Activated CD8-positive, alpha-beta memory T cell treated with anti-CD3 and anti-CD28 coated beads, Interleukin-2, amount 10 ng/mL, durations not matched to agents 7 days and 5 days (primary cell): ENCODE measurements around the gene KBTBD8. TPM values are rescaled to one million over a fixed set of nuclear protein-coding genes. Genes with fewer than 3 reads are reported as not detected.
A peak's percentile ranks its signal among the peaks of the same experiment; 100 is the strongest.

Source experiments
- ATAC-seq: fragments of 150-1000 bp; cut with Tn5 transposase; one replicate; pipeline ENCODE4 v1.10.0; 2021; ENCODE audit warnings: moderate library complexity
- CTCF ChIA-PET: fragments of 350-600 bp; sonication (Branson Sonifier 250); formaldehyde crosslinking; loops from one replicate; lab custom pipeline; 2021; ENCODE audit warnings: antibody characterized with exemption; lab: Charles Lee
- DNase-seq: peaks from one replicate; pipeline ENCODE4 v3.0.0-alpha.2; 2020
- H3K27ac Mint-ChIP-seq: one replicate; pipeline ENCODE4 v1.8.0; 2021; ENCODE audit warnings: mild to moderate bottlenecking, mixed read lengths
- H3K27me3 Mint-ChIP-seq: one replicate; pipeline ENCODE4 v1.8.0; 2021; ENCODE audit warnings: mixed read lengths
- H3K36me3 Mint-ChIP-seq: one replicate; pipeline ENCODE4 v1.8.0; 2021; ENCODE audit warnings: mild to moderate bottlenecking, mixed read lengths
- H3K4me1 Mint-ChIP-seq: one replicate; pipeline ENCODE4 v1.8.0; 2021; ENCODE audit warnings: mixed read lengths
- H3K4me3 Mint-ChIP-seq: one replicate; pipeline ENCODE4 v1.8.0; 2021; ENCODE audit warnings: mild to moderate bottlenecking, moderate library complexity, mixed read lengths
- H3K9me3 Mint-ChIP-seq: one replicate; pipeline ENCODE4 v1.8.0; 2022; ENCODE audit warnings: low read depth, mixed read lengths
- total RNA-seq, 2 experiments: library from RNA; stranded (reverse); gene quantifications; one replicate each; pipeline ENCODE4 v1.2.3, GENCODE V29; 2021

KBTBD8 gene, protein sequence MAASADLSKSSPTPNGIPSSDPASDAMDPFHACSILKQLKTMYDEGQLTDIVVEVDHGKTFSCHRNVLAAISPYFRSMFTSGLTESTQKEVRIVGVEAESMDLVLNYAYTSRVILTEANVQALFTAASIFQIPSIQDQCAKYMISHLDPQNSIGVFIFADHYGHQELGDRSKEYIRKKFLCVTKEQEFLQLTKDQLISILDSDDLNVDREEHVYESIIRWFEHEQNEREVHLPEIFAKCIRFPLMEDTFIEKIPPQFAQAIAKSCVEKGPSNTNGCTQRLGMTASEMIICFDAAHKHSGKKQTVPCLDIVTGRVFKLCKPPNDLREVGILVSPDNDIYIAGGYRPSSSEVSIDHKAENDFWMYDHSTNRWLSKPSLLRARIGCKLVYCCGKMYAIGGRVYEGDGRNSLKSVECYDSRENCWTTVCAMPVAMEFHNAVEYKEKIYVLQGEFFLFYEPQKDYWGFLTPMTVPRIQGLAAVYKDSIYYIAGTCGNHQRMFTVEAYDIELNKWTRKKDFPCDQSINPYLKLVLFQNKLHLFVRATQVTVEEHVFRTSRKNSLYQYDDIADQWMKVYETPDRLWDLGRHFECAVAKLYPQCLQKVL
- total RNA-seq, result 10 to 100 TPM; 10.4 to 19.2 TPM

DNA sequence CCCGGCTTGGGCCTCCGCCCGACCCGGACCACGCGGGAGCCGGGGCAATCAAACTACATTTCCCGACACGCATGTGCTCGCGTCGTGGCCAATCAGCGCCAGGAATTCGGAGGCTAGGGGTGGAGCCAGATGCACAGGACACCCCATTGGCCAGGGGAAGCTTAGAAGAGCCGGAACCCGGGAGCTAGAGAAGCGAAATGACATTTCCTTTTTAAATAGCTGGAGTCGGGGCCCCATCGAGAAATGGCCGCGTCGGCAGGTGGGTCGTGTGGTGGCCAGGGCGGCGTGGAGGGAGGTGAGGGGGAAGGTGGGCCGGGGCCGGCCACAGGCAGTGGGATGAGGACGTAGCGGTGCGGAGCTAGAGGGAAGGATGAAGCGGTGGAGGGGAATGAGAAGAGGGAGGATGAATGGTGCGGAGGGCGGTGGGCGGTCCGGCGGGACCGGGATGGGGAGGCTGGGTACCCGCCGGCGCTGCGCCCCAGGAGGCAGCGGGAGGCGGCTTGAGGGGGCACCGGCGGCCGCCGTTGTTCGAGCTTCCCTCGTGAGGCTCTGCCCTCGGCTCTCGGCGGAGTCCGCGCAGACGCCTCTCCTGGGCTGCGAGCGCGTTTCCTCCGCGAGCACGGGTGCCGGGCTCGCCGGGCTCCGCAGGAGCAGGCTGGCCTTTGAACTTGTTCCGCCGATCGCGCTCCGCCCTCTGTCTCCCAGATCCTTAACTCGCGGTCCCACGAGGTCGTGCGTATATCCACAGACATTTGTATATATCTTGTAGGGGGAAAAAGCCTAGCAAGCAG is at the start of gene KBTBD8:
TSS of gene KBTBD8 (plus strand) at position 195 of the 791 bp plus-strand sequence. CDS start at position 244, 49 bp downstream.
- CTCF ChIA-PET, result interaction anchor here (0.8 to 3.9 kb wide), 6 partner anchors 9 to 85 kb away, joined by 3 to 34 read pairs (median 4); no protein-coding TSS in a partner anchor
- peak within 1 kb of the TSS; percentile 92 for H3K4me3 Mint-ChIP-seq
- H3K36me3 Mint-ChIP-seq, result peaks cover 17% of the 10 kb centered on the region
- ATAC-seq (peak; percentile 98), DNase-seq (peak; percentile 99)
- H3K27ac Mint-ChIP-seq, result peak within 1 kb of the TSS; percentile 88
- H3K9me3 Mint-ChIP-seq, result no peaks in the 10 kb centered on the region
- H3K27me3 Mint-ChIP-seq, result peaks cover 32% of the 10 kb centered on the region
- peaks cover 36% of the 10 kb centered on the region for H3K4me1 Mint-ChIP-seq

DNA sequence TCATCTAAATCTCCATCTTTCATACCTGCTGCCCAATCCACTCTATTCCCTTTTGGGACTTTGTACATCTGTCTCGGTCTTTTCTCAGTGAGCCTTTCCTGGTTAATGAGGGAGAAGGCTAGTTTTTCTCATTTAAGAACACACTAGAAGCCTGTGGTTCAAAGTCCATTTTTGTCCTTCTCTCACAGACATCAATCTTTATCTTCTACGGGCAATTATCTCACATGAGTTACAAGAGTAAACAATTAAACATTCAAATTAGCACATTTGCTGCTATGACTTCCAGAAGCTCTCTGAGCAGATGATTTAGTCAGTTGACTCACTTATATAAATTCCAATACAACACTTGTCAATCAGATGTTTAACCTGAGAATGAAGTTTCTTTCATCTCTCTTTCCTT is 49.3 kb upstream of the KBTBD8 start:
- CTCF ChIA-PET, result no interaction called here
- H3K9me3 Mint-ChIP-seq, result no peaks in the 10 kb centered on the region

DNA sequence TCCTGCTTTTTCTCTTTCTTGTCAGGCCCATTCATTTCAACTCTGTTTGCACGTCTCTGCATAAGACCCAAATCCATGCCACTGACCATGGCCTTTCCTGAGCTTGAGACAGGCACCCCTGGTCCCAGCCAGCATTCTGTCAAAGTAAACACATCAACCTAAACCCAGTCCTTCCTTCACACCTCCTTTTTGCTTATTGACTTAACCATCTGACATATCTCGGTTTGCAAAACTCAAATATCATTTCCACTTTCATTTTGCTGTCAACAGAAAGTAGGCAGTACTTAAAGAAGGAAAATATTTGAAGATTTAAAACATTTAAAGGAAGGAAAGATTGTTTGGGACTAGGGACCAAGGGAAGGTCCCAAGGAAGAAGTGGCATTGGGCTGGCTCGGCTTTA is 48.2 kb upstream of the KBTBD8 start:
- CTCF ChIA-PET, result no interaction called here
- Mint-ChIP-seq H3K9me3 (no peaks in the 10 kb centered on the region), H3K27me3 (peaks cover 8% of the 10 kb centered on the region), H3K4me1 (no peaks in the 10 kb centered on the region), H3K36me3 (no peaks in the 10 kb centered on the region), H3K27ac (no peak overlapping the region), H3K4me3 (no peak overlapping the region)
- ATAC-seq, result no peak
- no peak for DNase-seq

More for the DNA sequence above, 49.3 kb upstream of the KBTBD8 start:
- Mint-ChIP-seq H3K27me3 (peaks cover 6% of the 10 kb centered on the region), H3K27ac (no peak overlapping the region), H3K4me3 (no peak overlapping the region), H3K4me1 (no peaks in the 10 kb centered on the region), H3K36me3 (no peaks in the 10 kb centered on the region)
- ATAC-seq, result no peak
- DNase-seq, result no peak

DNA sequence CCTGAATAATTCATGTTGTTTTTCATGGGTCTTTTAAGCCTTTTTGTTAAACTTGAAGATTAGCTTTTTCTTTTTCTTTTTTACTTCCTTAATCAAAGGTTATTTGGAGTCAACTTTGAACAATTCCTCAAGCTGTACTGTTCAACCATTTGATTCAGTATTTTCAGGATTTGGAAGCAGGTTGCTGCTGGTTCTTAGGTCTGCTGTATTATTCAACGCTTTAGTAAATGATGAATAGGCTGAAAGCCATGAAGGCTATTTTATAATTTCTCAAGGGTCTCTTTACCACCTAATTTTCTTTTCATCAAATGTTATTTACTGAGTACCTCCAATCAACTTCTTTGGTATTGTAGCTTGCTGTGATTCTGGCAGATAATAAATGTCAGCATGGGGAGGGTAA is 45.8 kb upstream of the KBTBD8 start:
- no peak overlapping the region for H3K4me3 Mint-ChIP-seq
- no peaks in the 10 kb centered on the region for H3K9me3 Mint-ChIP-seq
- DNase-seq (no peak), ATAC-seq (no peak)
- no peaks in the 10 kb centered on the region for H3K4me1 Mint-ChIP-seq
- CTCF ChIA-PET, result interaction anchor here (1.6 kb wide), 1 partner anchor 14 kb away, joined by 6 read pairs; no protein-coding TSS in a partner anchor
- no peaks in the 10 kb centered on the region for H3K36me3 Mint-ChIP-seq
- H3K27ac Mint-ChIP-seq, result no peak overlapping the region
- H3K27me3 Mint-ChIP-seq, result peaks cover 14% of the 10 kb centered on the region

DNA sequence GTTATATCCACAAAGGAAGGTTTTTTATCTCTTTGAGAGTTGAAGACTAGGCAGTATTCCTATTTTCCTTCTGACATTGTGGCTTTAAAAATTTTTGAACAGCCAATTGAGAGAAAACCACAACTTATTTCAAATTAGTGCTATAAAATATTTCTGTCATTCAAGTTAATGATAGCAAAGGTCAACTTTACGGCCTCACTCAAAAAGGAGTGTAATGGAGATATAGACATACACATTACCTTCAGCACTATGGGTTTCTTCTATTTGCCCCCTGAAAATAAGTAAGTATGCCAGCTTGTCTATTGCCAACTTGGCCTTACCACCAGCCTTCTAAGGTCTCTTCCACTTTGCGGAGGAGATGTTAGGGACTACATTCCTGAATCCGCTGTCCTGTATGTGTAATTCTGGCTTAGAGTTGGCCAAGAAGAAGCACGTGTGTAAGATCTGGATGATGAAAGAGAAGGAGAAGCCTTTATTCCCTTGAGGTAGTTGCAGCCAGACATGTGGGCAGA is 44.1 kb upstream of the KBTBD8 start:
- no peaks in the 10 kb centered on the region for H3K4me1 Mint-ChIP-seq
- ATAC-seq (no peak), DNase-seq (no peak)
- H3K27me3 Mint-ChIP-seq, result peaks cover 15% of the 10 kb centered on the region
- CTCF ChIA-PET, result interaction anchor here (1.8 kb wide), 1 partner anchor 18 kb away, joined by 4 read pairs; no protein-coding TSS in a partner anchor
- no peak overlapping the region for H3K4me3 Mint-ChIP-seq
- no peak overlapping the region for H3K27ac Mint-ChIP-seq
- no peaks in the 10 kb centered on the region for H3K9me3 Mint-ChIP-seq
- H3K36me3 Mint-ChIP-seq, result no peaks in the 10 kb centered on the region

DNA sequence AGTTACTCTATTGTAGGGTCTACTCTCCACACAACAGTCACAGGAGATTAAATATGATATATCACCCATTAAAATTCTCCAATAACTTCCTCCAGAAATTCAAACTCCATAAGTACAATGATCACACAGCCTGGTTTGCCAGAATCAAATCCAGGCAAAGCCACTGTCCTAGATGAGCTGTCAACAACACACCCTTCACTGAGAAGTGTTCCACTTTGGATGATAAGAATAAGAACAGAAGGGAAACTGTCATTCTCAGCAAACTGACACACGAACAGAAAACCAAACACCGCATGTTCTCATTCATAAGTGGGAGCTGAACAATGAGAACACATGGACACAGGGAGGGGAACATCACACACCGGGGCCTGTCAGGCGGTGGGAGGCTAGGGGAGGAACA is 41.4 kb upstream of the KBTBD8 start:
- H3K27me3 Mint-ChIP-seq, result peaks cover 12% of the 10 kb centered on the region
- H3K9me3 Mint-ChIP-seq, result no peaks in the 10 kb centered on the region
- ATAC-seq (no peak), DNase-seq (no peak)
- CTCF ChIA-PET, result interaction anchor here (1.0 kb wide), 1 partner anchor 16 kb away, joined by 5 read pairs; no protein-coding TSS in a partner anchor
- H3K36me3 Mint-ChIP-seq, result no peaks in the 10 kb centered on the region
- no peak overlapping the region for H3K27ac Mint-ChIP-seq
- no peaks in the 10 kb centered on the region for H3K4me1 Mint-ChIP-seq
- H3K4me3 Mint-ChIP-seq, result no peak overlapping the region

DNA sequence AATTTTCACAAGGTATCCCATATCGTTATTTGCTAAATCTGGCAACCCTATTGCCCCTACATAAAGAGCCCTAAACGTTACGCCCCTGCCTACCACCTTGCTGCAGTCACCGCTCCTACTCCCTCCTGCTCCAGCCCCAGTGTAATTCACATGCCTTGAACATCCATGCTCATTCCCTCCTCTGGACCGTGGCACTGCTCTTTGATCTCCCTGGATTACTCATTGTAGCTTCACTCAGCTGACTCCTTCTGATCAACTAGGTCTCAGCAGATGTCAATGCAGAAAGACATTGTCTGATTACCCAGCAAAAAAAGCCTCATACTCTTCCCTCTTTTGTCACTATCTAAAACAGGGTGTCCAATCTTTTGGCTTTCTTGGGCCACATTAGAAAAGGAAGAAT is 40.7 kb upstream of the KBTBD8 start:
- peaks cover 12% of the 10 kb centered on the region for H3K27me3 Mint-ChIP-seq

DNA sequence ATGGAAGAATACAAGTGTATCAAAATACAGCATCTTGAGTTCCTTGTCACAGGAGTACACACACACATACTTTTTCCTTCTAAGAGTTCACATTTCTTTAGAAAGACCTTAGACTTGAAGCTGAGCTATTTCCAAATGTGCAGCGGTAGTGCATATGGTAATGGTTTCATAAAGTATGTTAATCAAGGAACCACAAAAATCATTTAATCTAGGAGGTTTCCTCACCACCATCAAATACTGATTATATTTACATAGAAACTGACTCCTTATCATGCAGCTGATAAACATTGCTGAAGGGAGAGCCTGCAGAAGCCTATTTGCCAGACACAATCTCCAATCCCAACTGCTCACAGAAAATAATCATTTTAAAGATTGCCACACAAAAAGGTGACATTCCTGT is 40.0 kb upstream of the KBTBD8 start:
- DNase-seq (no peak), ATAC-seq (no peak)
- Mint-ChIP-seq H3K9me3 (no peaks in the 10 kb centered on the region), H3K27me3 (peaks cover 14% of the 10 kb centered on the region), H3K27ac (no peak overlapping the region), H3K4me3 (no peak overlapping the region), H3K36me3 (no peaks in the 10 kb centered on the region), H3K4me1 (no peaks in the 10 kb centered on the region)
- CTCF ChIA-PET, result no interaction called here

More for the DNA sequence above, 40.7 kb upstream of the KBTBD8 start:
- no peaks in the 10 kb centered on the region for H3K4me1 Mint-ChIP-seq
- ATAC-seq (no peak), DNase-seq (no peak)
- no peaks in the 10 kb centered on the region for H3K9me3 Mint-ChIP-seq
- H3K36me3 Mint-ChIP-seq, result no peaks in the 10 kb centered on the region
- H3K27ac Mint-ChIP-seq, result no peak overlapping the region
- CTCF ChIA-PET, result no interaction called here
- H3K4me3 Mint-ChIP-seq, result no peak overlapping the region

DNA sequence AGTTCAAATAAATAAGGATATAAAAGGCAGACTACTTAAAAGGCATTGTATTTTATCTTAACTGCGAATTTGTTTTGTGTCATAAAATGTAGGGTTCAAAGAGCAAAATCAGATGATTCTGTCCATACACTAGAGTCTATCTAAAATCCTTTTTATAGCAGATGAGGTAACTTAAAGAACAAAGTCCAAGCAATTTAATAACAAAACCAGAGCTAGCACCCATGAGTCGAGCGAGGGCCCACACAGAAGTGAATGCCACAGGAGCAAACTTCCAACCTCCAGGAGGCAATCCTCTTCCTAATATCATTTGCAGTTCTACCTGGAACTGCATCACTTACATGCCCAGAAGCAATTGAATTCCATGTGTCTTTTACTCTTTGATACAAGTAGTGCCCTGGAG is 35.4 kb upstream of the KBTBD8 start:
- H3K4me3 Mint-ChIP-seq, result no peak overlapping the region
- CTCF ChIA-PET, result no interaction called here
- H3K36me3 Mint-ChIP-seq, result no peaks in the 10 kb centered on the region
- ATAC-seq (no peak), DNase-seq (no peak)
- peaks cover 7% of the 10 kb centered on the region for H3K27me3 Mint-ChIP-seq
- H3K9me3 Mint-ChIP-seq, result no peaks in the 10 kb centered on the region
- H3K4me1 Mint-ChIP-seq, result no peaks in the 10 kb centered on the region
- H3K27ac Mint-ChIP-seq, result no peak overlapping the region

DNA sequence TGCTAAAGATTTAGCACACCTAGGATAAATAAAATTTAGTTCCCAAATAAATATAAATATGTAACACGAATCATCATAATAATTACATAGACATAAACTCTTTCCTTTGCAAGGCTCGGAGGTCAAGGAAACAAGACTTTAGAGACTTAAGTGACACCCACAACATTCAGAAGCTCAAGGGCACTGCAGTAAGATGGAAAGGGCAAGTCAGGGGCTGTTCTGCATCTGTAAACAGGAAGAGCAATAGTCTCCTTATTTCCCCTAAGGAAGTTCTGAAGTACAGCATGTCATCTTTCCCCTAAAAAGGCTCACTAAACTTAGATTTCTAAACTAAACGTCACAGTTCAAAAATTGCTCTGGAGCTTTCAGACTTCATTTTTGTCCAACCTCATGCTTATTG is 26.9 kb upstream of the KBTBD8 start:
- H3K9me3 Mint-ChIP-seq, result no peaks in the 10 kb centered on the region
- ATAC-seq, result no peak
- peaks cover 13% of the 10 kb centered on the region for H3K4me1 Mint-ChIP-seq
- no peak overlapping the region for H3K27ac Mint-ChIP-seq
- CTCF ChIA-PET, result interaction anchor here (0.8 to 5.5 kb wide), 22 partner anchors 11 to 1905 kb away, joined by 3 to 32 read pairs (median 6); partner anchors contain the start of gene KBTBD8
- no peak for DNase-seq
- H3K27me3 Mint-ChIP-seq, result peaks cover 20% of the 10 kb centered on the region
- H3K4me3 Mint-ChIP-seq, result peak overlapping the region; percentile 67
- H3K36me3 Mint-ChIP-seq, result no peaks in the 10 kb centered on the region

DNA sequence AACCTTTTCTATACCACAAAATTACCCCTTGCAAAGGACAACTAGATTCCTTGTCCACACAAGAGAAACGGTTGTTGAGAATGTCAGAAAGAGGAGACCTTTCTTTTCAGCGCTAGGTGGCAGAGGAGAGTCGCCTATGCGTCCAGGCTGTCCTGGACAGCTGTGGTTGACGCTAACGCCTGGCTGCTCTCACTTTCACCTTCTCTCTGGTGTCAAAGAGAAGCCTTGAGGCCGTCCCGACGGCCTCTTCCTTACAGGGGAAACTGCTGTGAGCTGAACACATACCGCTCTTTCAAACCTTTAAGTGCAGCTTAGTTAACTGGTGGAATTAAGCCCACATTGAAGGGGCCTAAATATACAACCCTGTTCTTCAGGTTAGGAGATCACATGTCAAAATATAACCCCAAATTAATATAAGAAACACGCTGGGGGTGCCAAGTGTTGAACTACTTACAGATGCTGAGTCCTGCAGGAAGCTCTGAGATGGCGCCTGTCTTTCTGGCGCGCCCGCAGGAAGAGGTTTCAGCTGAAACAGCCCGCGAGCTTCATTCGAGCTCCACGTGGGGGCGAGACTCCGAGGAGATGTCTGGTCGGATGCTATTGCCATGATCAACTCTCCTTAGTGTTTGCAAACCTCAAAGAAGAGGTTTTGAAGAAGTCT is 26.1 kb upstream of the KBTBD8 start:
- no peaks in the 10 kb centered on the region for H3K36me3 Mint-ChIP-seq
- peak overlapping the region; percentile 67 for H3K4me3 Mint-ChIP-seq
- H3K4me1 Mint-ChIP-seq, result peaks cover 13% of the 10 kb centered on the region
- CTCF ChIA-PET, result interaction anchor here (0.8 to 5.5 kb wide), 34 partner anchors 9 to 1921 kb away, joined by 3 to 34 read pairs (median 5); partner anchors contain the start of gene KBTBD8
- DNase-seq (peak; percentile 79), ATAC-seq (peak; percentile 95)
- H3K9me3 Mint-ChIP-seq, result no peaks in the 10 kb centered on the region
- H3K27me3 Mint-ChIP-seq, result peaks cover 19% of the 10 kb centered on the region
- peak overlapping the region; percentile 69 for H3K27ac Mint-ChIP-seq

DNA sequence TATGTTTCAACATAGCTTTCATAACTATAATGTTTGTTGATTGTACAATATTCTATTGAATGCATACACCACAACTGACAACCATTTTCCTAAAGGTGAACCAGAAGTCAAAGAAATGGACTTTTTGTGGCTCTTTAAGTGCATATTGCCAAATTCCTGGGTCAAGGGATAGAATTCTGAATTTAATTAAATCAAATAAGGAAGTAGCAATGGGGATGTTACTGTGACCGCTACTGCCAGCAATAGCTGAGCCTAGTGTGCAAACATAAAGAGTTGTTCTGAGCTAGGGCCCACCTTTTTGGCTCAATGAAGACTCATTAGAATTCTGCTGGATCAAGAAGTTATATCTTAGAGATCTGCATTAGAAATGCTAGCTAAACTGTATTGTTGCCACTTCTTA is 17.3 kb upstream of the KBTBD8 start:
- Mint-ChIP-seq H3K9me3 (no peaks in the 10 kb centered on the region), H3K4me1 (no peaks in the 10 kb centered on the region), H3K27me3 (peaks cover 16% of the 10 kb centered on the region), H3K4me3 (no peak overlapping the region), H3K36me3 (no peaks in the 10 kb centered on the region), H3K27ac (no peak overlapping the region)
- DNase-seq (no peak), ATAC-seq (no peak)
- CTCF ChIA-PET, result interaction anchor here (1.4 kb wide), 1 partner anchor 8 kb away, joined by 4 read pairs; no protein-coding TSS in a partner anchor
